ENCODE results near the gene NSUN6. TPM values are rescaled to one million over a fixed set of nuclear protein-coding genes. Genes with fewer than 3 reads are reported as not detected.

Gene NSUN6
- total RNA-seq, 1 experiment from 2014 or later = 12.5 TPM

DNA sequence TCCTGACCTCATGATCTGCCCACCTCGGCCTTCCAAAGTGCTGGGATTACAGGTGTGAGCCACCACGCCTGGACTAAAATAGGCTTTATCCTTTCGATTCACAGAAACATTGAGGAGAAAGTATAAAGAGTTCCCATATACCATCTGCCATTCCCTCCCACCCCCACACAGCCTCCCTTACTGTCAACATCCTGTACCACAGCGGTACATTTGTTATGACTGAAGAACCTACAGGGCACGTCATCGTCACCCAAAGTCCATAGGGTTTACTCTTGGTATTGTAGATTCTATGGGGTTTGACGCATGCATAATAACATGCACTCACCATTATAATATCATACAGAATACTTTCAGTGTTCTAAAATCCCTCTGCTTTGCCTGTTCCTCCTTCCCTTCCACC is 35.8 kb upstream of the NSUN6 start:
- H3K36me3 ChIP-seq (ENCODE audit: control insufficient read depth in 1 of 2, insufficient read depth in 2 of 2, low read length in 2 of 2) = no peaks in the 10 kb centered on the region
- H3K9me3 ChIP-seq (ENCODE audit: control insufficient read depth in 1 of 2, insufficient read depth in 1 of 2, low read depth in 1 of 2, low read length in 2 of 2) = no peaks in the 10 kb centered on the region
- ChIA-PET CTCF (no interaction called here), RAD21 (ENCODE audit: low non-redundant PET in 1 of 2, low total read pairs in 2 of 2, uncharacterized antibody in 2 of 2, unreplicated experiment in 2 of 2) (no interaction called here), POLR2A (no interaction called here)
- no peak overlapping the region for H3K4me2 ChIP-seq (ENCODE audit: low read length)
- no peaks in the 10 kb centered on the region for H3K9me2 ChIP-seq (ENCODE audit: insufficient read depth)
- H3K27ac ChIP-seq (ENCODE audit: low read depth, low read length) = no peak overlapping the region
- no peak overlapping the region for H3K9ac ChIP-seq (ENCODE audit: low read length)
- no peak overlapping the region for H3K4me3 ChIP-seq (replicated peaks in 1 of 2; ENCODE audit: low read depth in 1 of 2, low read length in 2 of 2)
- no peak for DNase-seq (ENCODE audit: low read depth, low spot score)
- no peak for TF ChIP-seq TCF7L2 (IDR thresholded peaks at IDR 0.05; ENCODE audit: borderline replicate concordance, extremely low read depth, insufficient read depth, insufficient read length)
- no peak for TF ChIP-seq SRF (IDR thresholded peaks at IDR 0.05; ENCODE audit: low read depth)
- TF ChIP-seq EZH2 (IDR thresholded peaks at IDR 0.05) = no peak
- TF ChIP-seq POLR2A (IDR thresholded peaks at IDR 0.05; ENCODE audit: borderline replicate concordance, extremely low read depth, insufficient read depth, insufficient read length) = no peak
- no peak for TF ChIP-seq CBX3 (IDR thresholded peaks at IDR 0.05; ENCODE audit: low read depth)
- TF ChIP-seq POLR2AphosphoS5 (IDR thresholded peaks at IDR 0.05; ENCODE audit: low read depth, low read length) = no peak
- TF ChIP-seq ZNF274 (IDR thresholded peaks at IDR 0.05; ENCODE audit: low read depth, low read length) = no peak
- TF ChIP-seq, protein P1, sequence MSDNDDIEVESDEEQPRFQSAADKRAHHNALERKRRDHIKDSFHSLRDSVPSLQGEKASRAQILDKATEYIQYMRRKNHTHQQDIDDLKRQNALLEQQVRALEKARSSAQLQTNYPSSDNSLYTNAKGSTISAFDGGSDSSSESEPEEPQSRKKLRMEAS (IDR thresholded peaks at IDR 0.05) = no peak
- no peak for TF ChIP-seq SP1 (IDR thresholded peaks at IDR 0.05; ENCODE audit: low read depth)
- TF ChIP-seq SIN3A (IDR thresholded peaks at IDR 0.05; ENCODE audit: low read depth) = no peak
- no peak for ATAC-seq
- H3K27me3 ChIP-seq (ENCODE audit: insufficient read depth, low read length) = no peaks in the 10 kb centered on the region
- no peaks in the 10 kb centered on the region for H3K79me2 ChIP-seq (ENCODE audit: insufficient read depth, low read length)
- intact Hi-C loops (cut with micrococcal nuclease) = no loop called here
- H4K20me1 ChIP-seq (ENCODE audit: insufficient read depth) = no peaks in the 10 kb centered on the region
- H3K4me1 ChIP-seq (ENCODE audit: control insufficient read depth in 1 of 2, insufficient read depth in 2 of 2, low read length in 2 of 2) = peaks cover 5 to 34% of the 10 kb centered on the region in 2 experiments; a peak in 3 of 4 replicates
- no TSS peak for BruUV-seq (replicated peaks)
- H2AFZ ChIP-seq (ENCODE audit: low read depth, low read length, poor library complexity, severe bottlenecking) = no peak overlapping the region

DNA sequence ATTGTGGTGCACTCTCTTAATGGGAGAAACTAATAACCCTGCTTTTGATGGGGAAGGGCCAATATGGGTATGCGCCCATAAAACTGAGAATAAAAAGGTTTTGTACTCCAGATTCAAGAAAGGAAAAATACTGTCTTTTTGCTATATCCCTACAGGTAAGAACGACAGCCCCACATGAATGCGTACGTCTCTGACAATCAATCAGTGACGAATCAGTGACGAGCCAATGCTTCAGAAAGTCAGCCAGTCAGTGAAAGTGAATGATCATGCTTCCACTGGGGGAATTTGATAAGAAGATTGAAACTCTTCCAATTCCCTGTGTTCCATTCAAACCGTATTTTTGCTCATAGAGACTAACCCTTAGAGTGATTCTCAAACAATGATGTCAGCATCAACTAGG is 34.2 kb upstream of the NSUN6 start:
- CTCF ChIA-PET = no interaction called here
- Histone ChIP-seq H2AFZ (ENCODE audit: low read depth, low read length, poor library complexity, severe bottlenecking) (no peak overlapping the region), H3K4me2 (ENCODE audit: low read length) (0 out of 2 replicates have a peak overlapping the region, but pooled peaks have one; percentile 60), H4K20me1 (ENCODE audit: insufficient read depth) (no peaks in the 10 kb centered on the region), H3K79me2 (ENCODE audit: insufficient read depth, low read length) (no peaks in the 10 kb centered on the region), H3K27ac (ENCODE audit: low read depth, low read length) (no peak overlapping the region), H3K9ac (ENCODE audit: low read length) (no peak overlapping the region), H3K27me3 (ENCODE audit: insufficient read depth, low read length) (no peaks in the 10 kb centered on the region), H3K36me3 (ENCODE audit: control insufficient read depth in 1 of 2, insufficient read depth in 2 of 2, low read length in 2 of 2) (no peaks in the 10 kb centered on the region), H3K9me2 (ENCODE audit: insufficient read depth) (no peaks in the 10 kb centered on the region), H3K4me3 (replicated peaks in 1 of 2; ENCODE audit: low read depth in 1 of 2, low read length in 2 of 2) (no peak overlapping the region), H3K4me1 (ENCODE audit: control insufficient read depth in 1 of 2, insufficient read depth in 2 of 2, low read length in 2 of 2) (peaks cover 16 to 50% of the 10 kb centered on the region in 2 experiments), H3K9me3 (ENCODE audit: control insufficient read depth in 1 of 2, insufficient read depth in 1 of 2, low read depth in 1 of 2, low read length in 2 of 2) (no peaks in the 10 kb centered on the region)
- TF ChIP-seq ZFX (IDR thresholded peaks at IDR 0.05) (no peak), SIN3A (IDR thresholded peaks at IDR 0.05; ENCODE audit: low read depth) (no peak), POLR2A (IDR thresholded peaks at IDR 0.05; ENCODE audit: borderline replicate concordance, extremely low read depth, insufficient read depth, insufficient read length) (no peak), SRF (IDR thresholded peaks at IDR 0.05; ENCODE audit: low read depth) (no peak), EGR1 (IDR thresholded peaks at IDR 0.05; ENCODE audit: low read depth) (no peak), FOSL1 (IDR thresholded peaks at IDR 0.05; ENCODE audit: low read depth) (no peak), POLR2AphosphoS5 (IDR thresholded peaks at IDR 0.05; ENCODE audit: low read depth, low read length) (no peak), CBX3 (IDR thresholded peaks at IDR 0.05; ENCODE audit: low read depth) (no peak)
- TF ChIP-seq, protein P2, sequence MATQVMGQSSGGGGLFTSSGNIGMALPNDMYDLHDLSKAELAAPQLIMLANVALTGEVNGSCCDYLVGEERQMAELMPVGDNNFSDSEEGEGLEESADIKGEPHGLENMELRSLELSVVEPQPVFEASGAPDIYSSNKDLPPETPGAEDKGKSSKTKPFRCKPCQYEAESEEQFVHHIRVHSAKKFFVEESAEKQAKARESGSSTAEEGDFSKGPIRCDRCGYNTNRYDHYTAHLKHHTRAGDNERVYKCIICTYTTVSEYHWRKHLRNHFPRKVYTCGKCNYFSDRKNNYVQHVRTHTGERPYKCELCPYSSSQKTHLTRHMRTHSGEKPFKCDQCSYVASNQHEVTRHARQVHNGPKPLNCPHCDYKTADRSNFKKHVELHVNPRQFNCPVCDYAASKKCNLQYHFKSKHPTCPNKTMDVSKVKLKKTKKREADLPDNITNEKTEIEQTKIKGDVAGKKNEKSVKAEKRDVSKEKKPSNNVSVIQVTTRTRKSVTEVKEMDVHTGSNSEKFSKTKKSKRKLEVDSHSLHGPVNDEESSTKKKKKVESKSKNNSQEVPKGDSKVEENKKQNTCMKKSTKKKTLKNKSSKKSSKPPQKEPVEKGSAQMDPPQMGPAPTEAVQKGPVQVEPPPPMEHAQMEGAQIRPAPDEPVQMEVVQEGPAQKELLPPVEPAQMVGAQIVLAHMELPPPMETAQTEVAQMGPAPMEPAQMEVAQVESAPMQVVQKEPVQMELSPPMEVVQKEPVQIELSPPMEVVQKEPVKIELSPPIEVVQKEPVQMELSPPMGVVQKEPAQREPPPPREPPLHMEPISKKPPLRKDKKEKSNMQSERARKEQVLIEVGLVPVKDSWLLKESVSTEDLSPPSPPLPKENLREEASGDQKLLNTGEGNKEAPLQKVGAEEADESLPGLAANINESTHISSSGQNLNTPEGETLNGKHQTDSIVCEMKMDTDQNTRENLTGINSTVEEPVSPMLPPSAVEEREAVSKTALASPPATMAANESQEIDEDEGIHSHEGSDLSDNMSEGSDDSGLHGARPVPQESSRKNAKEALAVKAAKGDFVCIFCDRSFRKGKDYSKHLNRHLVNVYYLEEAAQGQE (IDR thresholded peaks at IDR 0.05; ENCODE audit: low read depth) = no peak
- TF ChIP-seq, protein P1 (IDR thresholded peaks at IDR 0.05) = no peak
- TF ChIP-seq, protein P3, sequence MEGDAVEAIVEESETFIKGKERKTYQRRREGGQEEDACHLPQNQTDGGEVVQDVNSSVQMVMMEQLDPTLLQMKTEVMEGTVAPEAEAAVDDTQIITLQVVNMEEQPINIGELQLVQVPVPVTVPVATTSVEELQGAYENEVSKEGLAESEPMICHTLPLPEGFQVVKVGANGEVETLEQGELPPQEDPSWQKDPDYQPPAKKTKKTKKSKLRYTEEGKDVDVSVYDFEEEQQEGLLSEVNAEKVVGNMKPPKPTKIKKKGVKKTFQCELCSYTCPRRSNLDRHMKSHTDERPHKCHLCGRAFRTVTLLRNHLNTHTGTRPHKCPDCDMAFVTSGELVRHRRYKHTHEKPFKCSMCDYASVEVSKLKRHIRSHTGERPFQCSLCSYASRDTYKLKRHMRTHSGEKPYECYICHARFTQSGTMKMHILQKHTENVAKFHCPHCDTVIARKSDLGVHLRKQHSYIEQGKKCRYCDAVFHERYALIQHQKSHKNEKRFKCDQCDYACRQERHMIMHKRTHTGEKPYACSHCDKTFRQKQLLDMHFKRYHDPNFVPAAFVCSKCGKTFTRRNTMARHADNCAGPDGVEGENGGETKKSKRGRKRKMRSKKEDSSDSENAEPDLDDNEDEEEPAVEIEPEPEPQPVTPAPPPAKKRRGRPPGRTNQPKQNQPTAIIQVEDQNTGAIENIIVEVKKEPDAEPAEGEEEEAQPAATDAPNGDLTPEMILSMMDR (IDR thresholded peaks at IDR 0.05 in 2 of 3, conservative IDR thresholded peaks at IDR 0.05 in 1 of 3; ENCODE audit: borderline replicate concordance in 1 of 3, insufficient read depth in 1 of 3, low read depth in 2 of 3, low read length in 2 of 3) = no peak
- POLR2A ChIA-PET = no interaction called here
- intact Hi-C loops (cut with micrococcal nuclease) = no loop called here
- no peak for ATAC-seq
- BruUV-seq (replicated peaks) = no TSS peak
- RAD21 ChIA-PET (ENCODE audit: low non-redundant PET in 1 of 2, low total read pairs in 2 of 2, uncharacterized antibody in 2 of 2, unreplicated experiment in 2 of 2) = no interaction called here
- no peak for DNase-seq (ENCODE audit: low read depth, low spot score)
